HuH-7 (cell line): ENCODE results near the gene IL18BP.

Experiments
- DNase-seq: peaks from one replicate; pipeline ENCODE4 v3.0.0; 2011; ENCODE audit warnings: low spot score

Gene IL18BP

DNA sequence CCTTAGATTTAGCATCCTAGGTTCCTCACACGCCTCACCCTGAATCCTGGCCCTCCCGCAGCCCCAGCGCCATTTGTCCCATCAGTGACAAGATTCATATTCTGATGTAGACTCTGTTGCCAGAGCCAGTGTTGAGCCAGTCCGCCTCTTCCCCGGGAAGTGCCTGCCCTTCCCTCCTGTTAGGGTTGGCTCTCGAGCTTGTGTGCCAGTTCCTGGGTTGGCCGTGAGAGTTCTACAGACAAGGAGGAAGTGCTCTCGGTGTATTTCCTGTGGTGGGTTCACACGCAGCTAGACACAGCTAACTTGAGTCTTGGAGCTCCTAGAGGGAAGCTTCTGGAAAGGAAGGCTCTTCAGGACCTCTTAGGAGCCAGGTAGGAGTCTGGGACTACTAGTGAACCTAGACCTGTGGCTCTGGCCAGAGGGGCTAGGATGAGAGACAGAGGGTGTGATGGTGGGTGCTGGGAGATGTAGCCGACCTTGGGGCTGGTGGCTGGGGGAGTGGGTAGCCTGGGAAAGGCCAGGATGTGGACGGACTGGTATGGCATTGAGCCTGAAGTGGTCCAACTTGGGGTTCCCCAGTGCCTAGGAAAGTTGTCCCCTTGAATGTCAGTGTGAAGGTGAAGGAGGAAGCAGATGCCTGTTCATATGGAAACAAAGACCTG, at the start of gene IL18BP:
Gene IL18BP (plus strand): TSS at position 261 of the 662 bp plus-strand sequence. CDS start 1,076 bp downstream, outside the sequence.
- no peak for DNase-seq

DNA sequence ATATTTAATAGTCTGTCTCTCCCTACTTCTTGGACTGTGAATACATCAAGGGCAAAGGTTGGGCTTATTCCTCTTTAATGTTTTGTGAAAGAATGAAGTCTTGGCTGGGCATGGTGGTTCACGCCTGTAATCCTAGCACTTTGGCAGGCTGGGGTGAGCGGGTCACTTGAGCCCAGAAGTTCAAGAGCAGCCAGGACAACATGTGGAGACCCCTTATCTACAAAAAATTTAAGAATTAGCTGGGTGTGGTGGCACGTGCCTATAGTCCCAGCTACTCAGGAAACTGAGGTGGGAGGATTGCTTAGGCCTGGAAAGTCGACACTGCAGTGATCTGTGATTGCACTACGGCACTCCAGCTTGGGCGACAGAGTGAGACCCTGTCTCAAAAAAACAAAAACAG, 49.7 kb upstream of the IL18BP start:
- DNase-seq = no peak

DNA sequence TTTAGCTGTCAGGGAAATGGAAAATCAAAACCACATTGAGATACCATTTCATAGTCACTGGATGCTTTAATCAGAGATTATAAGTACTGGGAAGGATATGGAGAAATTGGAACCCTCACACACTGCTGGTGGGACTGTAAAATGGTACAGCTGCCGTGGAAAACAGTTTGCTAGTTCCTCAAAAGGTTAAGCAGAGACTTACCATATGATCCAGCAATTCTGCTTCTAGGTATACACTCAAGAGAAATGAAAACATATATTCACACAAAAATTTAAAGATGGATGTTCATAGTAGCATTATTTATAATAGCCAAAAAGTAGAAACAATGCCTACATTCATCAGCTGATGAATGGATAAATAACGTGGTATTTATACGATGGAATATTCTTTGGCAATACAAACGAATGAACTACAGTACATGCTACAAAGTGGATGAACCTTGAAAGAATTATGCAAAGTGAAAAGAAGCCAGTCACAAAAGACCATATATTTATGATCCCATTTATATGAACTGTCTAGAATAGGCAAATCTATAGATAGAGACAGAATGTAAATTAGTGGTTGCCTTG, 46.9 kb upstream of the IL18BP start:
- DNase-seq = no peak

DNA sequence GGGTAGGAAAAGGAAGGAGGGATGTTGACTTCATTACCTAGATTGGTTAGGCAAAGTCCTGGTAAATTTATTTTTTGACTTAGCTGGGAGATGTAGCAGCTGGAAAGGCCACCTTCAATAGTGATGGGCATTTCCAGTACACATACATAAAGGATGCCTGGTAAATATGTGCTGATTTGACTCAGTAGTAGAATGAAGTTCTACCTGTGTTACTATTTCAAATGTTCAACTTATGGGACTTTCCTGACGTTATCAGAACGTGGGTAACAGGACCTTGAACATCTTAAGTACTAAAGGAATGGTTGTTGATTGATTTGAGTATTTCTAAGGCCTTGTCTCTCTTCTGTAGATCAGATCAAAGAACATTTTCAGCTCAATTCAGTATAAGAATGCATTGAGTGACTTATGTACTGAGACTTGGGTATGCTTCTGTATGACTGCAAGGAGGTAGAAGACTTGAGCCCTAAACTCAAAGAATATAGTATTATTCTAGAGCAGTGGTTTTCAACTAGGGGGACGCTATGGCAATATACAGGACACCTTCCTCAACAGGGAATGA, 42.7 kb upstream of the IL18BP start:
- no peak for DNase-seq

DNA sequence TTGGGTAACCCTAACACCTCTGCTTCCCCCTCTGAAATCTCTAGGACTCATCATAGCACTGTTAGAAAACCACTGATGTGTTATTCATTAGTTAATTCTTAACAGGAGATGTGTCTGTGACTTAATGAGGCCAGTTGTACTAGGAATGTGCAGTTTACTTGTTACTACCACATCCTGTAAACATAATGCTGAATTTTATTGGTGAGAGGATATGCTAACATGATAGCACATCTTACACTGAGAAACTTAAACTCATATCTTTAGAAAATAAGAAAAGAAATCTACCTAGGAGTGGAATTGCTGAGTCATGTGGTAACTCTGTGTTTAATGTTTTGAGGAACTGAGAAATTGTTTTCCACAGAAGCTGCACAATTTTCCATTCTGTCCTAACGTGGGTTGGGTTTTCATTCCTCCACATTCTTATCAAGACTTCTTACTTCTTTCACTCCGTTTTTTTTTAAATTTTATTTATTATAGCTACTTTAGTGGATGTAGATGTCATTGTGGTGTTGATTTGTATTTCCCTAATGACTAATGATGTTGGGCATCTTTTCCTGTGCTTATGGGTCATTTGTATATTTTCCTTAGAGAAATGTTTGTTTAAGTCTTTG, 36.2 kb upstream of the IL18BP start:
- no peak for DNase-seq

DNA sequence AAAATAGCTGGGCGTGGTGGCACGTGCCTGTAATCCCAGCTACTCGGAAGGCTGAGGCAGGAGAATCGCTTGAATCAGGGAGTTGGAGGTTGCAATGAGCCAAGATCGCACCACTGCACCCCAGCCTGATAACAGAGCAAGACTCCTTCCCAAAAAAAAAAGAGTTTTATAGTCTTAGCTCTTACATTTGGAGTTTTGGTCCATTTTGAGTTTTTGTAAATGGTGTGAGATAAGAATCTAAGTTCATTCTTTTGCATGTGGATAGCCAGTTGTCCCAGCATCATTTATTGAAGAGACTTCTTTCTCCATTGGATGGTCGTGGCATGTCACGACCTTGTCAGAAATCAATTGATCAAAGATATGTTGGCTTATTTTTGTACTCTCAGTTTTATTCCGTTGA, 35.2 kb upstream of the IL18BP start:
- no peak for DNase-seq

DNA sequence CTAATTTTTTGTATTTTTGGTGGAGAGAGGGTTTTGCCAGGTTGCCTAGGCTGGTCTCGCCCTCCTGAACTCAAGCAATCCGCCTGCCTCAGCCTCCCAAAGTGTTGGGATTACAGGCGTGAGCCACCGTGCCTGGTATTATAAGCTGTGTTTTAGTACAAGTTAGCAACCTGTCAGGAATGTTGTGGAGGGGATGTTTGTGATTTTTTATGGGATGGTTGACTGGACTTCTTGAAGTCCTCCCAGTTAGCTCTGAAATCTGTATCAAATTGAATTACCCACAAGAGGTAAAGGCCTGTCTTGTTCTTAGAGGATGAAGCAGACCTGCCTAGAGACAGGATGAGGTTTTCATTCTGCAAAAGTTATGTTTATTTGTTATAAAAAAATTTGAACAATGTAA, 34.1 kb upstream of the IL18BP start:
- DNase-seq = no peak

DNA sequence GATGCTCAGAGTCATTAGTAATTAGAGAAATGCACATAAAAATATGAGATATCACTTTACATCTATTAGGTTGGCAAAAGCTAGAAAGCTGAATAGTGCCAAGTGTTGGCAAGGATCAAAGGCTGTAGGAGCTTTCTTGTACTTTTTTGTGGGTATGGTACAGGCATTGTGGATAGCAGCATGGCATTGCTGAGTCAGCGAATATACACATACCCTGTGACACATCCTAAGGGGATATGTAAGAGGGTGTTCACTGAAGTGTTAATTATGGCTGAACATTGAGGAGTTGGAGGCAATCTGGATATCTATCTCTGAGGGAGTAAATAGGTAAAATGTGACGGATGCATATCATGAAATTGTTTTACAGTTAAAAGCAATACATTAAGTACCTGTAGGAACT, 27.0 kb upstream of the IL18BP start:
- DNase-seq = no peak

DNA sequence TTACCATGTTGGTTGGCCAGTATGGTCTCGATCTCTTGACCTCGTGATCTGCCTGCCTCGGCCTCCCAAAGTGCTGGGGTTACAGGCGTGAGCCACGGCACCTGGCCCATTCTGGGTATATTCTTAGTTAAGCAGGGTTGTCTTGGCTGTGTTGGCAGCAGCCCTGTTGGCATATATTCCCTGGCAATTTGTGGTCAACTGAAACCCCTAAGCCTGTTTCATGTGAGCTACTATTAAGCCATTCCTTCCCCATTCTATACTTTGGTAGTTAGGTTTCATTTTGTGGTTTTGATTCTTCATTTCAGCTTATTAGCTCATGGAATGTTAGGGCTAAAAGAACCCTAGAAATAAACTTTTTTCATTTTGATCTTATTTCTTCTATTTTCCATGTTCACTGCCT, 22.2 kb upstream of the IL18BP start:
- no peak for DNase-seq

DNA sequence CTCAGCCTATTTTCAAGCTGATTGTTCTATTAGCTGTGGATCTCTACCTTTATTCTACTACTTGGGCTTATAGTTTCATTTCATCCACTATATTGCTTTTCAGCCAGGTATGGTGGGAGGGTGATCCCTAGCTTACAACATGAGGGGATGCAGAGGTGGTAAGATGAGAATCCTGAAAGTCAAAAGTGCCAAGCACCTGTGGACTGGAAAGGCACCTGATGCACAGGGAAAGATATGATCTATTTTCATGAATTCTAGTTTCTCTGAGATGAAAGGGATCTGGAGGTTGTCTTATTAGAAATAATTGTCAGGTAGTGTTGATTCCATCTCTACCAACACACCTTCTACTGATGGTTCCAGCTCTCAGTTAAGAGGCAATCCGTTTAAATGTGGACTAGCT, 21.6 kb upstream of the IL18BP start:
- DNase-seq = no peak

DNA sequence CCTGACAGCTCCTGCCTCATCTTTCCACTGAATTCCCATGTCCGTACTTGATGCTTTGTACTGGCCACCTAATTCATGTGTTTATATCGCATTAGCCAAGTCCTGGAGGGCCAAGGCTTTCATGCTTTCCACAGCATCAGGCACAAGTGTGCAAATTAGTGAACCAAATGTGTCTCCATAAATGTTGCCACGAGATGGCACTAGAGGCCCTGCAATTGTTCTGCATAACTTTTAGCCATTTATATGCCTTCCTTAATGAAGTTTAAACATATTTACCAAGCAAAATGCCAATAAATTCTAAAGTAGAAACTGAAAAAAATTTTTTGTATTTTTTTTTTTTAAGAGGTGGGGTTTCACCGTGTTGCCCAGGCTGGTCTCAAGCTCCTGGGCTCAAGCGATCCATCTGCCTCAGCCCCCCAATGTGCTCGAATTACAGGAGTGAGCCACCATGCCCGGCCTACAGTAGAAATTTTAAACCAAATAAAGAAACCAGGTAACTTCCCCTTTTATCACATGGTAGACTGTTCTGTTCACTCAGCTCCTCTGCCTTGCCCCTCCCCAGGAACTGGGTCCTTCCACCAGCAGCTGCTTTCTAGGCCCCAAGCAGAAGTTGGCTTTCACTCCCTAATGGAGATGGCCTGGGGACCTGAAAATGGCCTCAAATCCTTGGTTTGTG, 20.8 kb upstream of the IL18BP start:
- peak; percentile 27 for DNase-seq

DNA sequence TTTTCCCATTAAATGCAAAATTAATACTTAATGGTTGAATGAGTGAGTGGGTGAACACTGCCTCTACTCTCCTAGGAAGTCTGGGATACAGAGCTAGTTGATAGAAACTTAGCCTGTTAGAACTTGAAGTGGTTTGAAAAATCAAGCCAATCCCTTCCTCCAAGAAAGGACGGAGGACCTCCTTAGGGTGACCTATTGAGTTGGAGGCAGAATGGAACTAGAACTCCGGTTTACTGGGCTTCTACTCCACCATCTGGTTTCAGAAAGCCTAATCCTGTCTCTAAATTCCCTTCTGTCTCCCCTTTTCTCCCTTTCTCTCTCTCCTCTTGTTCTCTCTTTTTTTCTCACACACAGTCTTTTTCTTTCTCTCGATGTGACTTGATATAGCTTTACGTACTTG, 19.6 kb upstream of the IL18BP start:
- no peak for DNase-seq

DNA sequence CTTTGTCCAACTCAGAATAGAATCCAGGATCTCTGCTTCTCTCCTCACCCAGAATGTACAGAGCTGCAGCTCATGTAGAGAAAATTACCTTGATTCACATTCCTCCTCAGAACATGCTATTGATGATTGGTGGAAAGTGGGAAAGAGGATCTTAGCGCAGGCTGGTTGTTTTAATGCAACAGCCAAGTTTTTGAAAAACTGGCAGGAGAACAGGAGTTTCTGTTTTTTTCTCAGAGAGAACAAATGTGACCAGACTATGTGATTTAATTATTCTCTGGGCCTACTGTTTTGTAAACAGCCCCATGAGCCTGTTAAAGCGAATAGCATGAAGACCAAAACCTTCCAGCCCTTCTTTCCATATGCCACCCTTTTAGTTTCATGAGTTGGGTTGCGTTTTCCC, 19.1 kb upstream of the IL18BP start:
- DNase-seq = no peak

DNA sequence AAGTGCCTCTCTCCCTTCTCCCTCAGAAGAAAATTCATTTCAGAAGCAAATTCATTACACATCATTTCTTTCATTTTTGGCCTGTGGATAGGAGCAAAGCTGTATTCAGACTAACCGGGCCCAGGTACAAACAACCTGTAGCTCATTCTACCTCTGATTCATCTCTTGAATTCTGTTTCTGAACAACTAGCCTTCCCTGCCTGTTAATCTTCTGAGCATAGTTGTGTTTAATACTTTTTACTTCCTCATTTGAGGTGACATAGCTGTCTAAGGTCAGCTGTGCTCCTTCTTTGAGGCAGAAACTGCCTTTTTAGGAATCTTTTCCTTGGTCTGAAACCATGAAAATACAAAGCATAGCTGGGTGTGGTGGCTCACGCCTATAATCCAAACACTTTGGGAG, 12.6 kb upstream of the IL18BP start:
- DNase-seq = no peak

DNA sequence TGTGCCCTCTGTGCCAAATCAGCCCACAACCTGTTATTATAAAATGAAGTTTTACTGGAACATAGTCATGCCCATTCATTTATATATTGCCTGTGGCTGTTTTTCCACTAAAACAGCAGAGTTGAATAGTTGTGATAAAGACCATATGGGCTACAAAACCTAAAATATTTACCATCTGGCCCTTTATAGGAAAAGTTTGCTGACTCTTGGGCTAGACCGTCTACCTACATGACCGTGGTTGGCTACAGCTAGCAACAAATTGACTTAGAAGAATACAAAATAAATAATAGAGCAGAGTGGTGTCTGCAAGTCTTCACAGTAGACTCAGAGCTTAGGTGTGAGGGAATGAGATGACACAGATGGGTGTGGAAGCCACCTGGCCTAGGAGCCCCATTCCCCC, 11.2 kb upstream of the IL18BP start:
- no peak for DNase-seq

DNA sequence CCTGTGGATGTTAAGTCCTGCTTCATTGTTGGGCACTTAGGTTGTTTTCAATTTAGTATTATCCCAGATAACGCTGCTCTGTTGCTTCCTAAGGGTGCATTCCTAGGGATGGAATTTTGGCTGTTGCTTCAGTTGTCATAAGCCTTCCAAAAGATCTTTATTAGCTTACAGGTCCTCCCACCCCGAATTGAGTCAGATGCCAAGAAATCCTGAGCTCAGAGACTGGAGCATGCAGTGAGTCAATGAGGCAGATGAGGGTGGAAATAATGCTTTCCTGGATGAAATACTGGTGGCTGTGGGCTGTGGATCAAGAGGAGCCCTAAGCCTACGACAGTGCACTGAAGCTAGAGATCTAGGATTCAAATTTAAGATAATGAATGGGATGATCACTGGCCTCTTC, 10.7 kb upstream of the IL18BP start:
- no peak for DNase-seq

DNA sequence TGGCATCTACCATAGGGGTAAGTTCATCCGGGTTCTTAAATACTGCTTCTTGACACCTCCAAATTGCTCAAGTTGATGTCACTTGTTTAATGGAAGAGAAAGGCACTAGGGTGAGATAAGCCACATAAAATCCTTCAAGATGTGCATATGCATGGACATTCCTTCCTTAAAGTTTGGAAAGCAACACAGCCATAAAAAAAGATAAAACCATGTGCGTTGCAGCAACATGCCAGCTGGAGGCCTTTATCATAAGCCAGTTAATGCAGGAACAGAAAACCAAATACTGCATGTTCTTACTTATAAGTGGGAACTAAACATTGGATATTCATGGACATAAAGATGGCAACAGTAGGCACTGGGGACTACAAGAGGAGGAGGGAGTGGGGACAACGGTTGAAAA, 8.0 kb upstream of the IL18BP start:
- DNase-seq = no peak

DNA sequence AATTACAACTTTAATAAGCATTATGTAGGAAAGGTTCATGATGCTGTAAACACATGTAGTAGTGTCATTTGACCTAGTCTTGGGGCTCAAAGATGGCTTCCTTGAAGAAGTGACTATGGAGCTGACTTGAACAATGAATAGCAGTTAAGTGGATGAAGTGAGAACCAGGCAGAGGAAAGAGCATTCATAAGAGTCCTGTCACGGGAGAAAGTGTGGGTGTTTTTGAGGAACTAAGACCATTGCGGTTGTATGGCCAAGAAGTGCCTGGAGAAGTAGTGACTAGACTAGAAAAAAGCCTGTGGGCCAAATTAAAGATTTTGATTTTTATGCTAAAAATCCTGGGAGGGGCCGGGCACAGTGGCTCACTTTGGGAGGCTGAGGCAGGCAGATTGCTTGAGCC, 7.2 kb upstream of the IL18BP start:
- DNase-seq = no peak

DNA sequence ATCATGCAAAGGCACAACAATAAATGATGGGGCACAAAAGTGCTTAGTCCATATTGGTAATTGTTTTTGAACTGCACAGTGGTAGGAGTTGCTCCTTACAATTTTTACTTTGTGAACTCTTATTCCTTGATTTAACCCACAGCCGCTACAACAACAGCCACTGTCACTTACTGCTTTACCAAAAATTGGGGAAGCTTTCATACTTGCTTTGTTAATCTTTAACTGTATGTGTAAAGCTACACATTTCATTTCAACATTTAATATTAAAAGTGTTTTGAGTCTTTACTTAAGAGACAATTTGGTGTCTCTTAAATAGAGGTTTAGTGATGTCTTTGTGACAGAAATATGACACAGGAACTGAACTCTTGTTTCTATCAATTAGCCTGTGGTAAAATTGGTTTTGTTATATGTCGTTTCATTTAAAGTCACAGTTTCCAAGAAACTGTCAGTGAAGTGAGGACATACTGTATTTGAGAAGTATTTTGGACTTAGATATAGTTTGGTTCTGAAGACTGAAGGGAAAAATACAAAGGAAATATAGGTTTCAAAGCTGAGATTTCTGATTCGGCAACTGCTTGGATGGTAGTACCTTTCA, 6.5 kb upstream of the IL18BP start:
- no peak for DNase-seq

DNA sequence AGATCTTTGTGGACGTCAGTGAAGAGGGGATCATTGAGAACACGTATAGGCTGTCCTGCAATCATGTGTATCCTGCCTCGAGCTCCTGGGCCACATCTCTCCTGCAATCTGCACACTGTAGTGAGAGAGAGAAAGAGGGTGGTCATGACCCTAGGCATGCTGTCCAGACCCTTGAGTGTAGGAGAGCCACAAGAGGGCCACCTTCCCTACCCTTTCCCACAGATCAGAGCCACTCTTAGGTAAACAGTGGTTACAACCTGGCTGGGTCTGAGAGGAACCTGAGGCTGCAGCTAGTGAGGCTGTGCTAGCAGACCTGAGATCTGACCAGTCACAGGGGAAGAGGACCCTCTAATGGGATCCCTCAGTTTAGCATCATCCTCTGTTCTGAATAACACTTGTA, 3.9 kb upstream of the IL18BP start:
- no peak for DNase-seq

DNA sequence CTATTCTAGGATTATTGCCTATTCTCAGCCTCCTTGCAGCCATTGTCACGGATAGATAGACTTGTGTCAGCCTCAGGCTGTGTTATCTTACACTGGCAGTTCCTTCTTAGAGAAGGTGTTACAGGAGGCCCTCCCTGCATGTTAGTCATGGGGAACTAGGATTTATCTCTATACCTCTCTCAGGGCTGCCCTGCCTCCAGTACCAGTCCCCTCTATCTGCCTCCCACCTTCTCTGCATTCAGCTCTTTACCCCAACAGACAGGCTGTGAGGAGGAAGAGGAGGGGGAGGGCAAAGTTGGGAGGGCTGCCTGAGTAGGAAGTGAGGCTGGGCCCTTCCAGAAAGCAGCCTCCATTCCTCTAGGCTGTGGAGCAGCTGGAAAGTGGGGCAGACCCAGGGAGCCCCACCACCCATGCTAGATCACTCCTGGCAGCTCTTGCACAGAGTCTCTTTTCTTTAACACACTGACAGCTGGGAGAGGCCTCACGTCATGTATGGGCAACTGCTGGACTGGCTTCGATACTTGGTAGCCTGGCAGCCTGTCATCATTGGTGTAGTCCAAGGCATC, 2.9 kb upstream of the IL18BP start:
- DNase-seq = no peak

DNA sequence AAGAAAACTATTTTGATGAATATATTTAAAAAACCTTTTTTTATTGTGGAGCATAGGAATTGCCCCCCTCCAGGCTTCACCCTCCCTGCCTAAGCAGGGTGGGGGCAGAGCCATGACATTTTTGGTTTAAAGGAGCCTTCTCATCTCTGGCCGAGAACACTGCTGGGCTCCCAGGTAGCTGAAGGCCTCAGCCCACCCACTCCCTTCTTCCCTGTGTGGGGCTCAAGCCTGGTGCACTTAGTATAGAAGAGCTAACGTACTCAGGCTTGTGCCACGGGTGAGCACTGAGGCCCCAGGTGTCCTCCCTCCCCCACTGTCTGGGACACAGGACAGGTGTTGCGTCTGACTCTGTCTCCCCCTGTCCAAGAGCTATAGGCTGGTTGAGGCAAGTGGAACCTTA, 2.2 kb upstream of the IL18BP start:
- no peak for DNase-seq
